GM19467 (cell line): ENCODE measurements around the gene PDE11A.
"Not testable (repeated sequence)": the region's sequence is repeated elsewhere in the genome, so short reads cannot be mapped to it uniquely, and the experiment has no call there.

Source experiments
- ATAC-seq: cut with Tn5 transposase; IDR thresholded peaks from one replicate; pipeline ENCODE4 v1.9.1; 2021; ENCODE audit warnings: mild to moderate bottlenecking, moderate library complexity; ENCODE audit not compliant: unreplicated experiment

Gene PDE11A

GRCh38 chr2:177830881-177831386, 241.6 kb downstream of the PDE11A start:
- ATAC-seq: no peak

GRCh38 chr2:177828557-177828956, 244.0 kb downstream of the PDE11A start:
- no peak for ATAC-seq

DNA sequence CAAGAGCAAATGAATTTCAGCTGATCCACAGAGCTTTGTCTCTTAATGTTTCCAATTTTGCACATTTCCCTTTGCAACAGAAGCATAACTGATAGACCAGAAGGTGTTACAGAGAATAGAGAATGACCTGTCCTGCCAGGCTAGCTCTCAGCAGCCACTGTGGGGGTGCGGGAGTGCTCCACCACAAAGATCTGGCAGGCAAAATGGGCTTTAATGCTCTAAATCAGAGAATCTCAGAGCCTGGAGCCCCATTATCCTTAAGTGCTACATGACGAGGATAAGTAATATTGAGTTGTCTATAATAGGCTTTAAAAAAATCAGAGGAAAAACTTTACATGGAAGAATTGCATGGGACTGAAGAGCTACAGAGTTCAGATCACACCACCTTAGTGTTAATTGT, 245.7 kb downstream of the PDE11A start:
- no peak for ATAC-seq

GRCh38 chr2:177822941-177823340, 249.6 kb downstream of the PDE11A start:
- ATAC-seq: no peak

- ATAC-seq: no peak
Observed at GRCh38 chr2:177818412-177818811, 254.2 kb downstream of the PDE11A start.

DNA sequence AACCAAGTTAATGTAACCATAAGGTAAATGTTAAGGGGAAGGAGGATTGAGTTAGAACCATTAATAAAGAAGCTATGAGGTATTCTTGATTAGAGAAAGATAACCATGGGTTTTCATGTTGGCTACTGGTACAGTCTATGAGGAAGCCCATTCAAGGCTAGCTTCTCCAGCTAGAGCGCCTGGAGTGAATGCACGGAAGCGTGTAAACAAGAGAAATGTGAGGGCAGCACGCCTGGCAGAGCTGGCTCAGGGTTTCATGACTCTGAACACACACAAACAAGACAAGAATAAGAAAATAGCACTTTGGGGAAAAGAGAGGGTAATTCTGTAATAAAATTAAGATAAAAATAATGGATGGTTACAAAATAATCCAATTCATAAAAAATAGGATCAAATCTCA, 255.3 kb downstream of the PDE11A start:
- no peak for ATAC-seq

GRCh38 chr2:177816766-177817165, 255.8 kb downstream of the PDE11A start:
- ATAC-seq: no peak

DNA sequence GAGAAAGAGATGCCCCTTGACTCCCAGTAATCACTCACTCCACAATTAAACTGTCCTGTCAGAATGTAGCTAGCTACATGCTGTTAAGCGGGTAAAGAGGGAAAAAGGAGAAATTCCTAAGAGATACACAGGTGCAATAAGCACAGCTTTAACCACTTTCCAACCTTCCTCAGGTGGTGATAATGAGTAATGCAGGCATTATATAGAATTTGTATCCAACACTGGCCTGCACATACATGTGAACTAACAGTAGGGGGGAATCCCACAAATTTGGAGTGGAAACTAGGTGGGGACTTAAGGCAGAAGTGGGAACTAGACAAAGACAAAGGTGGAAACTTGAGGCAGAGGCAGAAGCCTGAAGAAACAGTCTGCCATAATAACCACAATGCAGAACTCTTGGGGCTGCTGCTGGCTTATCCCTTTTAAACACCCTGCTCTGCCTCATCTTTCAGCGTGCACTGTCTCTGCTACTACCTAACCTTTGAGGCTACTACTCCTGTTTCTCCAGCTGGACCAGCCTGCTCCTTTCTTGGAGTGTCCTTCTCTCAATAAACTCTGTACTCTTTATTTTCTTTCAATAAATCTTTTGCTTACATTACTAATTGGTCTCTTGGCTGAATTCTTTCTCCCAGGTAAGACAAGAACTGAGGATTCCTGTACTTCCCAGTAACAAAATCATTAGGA, 259.7 kb downstream of the PDE11A start:
- no peak for ATAC-seq

DNA sequence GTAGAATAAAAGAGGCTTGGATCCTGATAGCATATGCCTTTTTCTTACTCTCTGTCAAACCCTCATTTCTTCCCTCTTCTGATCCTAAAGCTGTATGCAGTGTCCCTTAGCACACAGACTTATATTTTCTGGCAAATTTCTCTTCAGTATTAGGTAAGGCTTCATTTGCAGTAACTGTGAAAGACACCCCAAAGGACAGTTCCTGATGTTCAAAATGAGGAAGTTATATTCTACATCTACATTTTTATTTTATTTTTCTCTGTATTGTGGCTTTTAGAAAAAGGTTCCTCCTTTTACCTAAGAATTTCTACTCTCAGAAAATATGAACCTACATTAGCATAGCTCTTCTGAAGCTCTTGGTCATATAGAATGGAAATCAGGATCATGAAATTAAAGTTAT, 261.7 kb downstream of the PDE11A start:
- no peak for ATAC-seq

- ATAC-seq: no peak
Observed at GRCh38 chr2:177808984-177809809, 263.4 kb downstream of the PDE11A start.

- no peak for ATAC-seq
Observed at GRCh38 chr2:177806025-177806424, 266.6 kb downstream of the PDE11A start.

DNA sequence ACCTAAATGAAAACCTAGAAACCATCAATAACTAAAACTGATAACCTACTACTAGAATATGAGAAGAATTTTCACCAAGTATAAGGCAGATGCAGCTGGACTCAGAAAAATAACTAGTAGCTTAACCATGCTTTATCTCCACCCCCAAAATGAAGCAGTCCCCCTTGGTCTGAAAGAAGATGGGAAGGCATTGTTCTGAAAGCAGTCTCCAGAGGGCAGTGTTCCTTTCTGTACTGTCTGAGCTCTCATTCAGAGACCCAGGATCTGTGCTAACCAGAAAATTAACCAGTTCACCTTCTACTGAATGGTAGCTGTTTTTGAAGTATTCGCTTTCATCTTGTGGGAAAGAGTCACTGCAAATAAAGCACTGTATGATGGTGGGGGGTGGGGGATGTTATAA, 273.0 kb downstream of the PDE11A start:
- no peak for ATAC-seq

DNA sequence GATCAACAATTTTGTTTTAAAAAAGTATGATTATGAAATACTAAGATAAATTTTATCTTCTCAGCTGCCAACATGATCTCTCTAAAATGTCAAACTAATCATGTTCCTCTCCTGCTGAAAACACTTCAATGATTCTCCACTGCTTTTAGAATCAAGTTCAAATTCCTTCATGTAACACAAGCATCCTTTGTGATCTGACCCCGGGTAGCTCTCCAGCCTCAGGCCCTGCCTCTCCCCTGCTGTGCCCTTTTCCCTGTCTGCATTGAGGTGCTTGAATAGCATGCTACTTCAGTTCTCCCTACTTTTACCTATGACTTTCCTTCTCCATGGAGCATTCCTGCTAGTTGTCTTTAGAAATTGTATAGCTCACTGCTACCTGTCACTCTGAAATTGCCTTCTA, 274.8 kb downstream of the PDE11A start:
- no peak for ATAC-seq

DNA sequence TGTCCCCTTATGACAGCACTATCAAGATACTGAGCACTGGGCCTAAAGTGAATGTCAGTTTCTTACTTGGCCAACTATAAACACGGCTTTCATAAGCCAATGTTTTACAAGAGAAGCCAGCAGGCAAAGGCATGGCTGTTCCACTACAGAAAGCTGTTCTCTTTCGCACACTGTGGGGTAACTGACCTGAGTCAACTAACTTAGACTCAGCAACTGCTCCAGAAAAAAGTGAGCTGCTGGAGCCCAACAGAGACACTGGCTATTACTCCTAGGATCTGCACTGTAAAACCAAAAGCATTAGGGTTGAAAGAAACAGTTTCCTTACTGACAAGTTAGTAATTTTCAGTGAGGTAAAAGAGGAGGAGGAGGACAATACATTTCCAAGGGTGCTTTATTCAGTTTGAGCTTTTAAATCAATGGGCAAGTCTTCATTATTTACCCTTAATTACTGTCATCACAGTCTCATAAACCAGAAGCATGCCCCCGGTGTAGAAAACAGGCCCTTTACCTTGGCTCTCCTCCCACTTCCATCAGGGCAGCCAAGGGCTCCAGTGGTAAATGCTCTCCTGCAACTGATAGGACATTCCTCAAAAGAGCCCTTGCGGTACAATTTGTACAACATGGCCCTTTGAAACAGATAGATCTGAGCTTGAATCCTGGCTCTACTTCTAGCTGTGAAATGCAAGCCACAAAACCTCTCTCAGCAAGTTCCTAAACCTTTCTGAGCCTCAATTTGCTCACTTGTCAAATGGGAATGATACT, 275.7 kb downstream of the PDE11A start:
- ATAC-seq: no peak

- ATAC-seq: no peak
Observed at GRCh38 chr2:177796011-177796410, 276.6 kb downstream of the PDE11A start.

- ATAC-seq: not testable (repeated sequence)
Observed at GRCh38 chr2:177785143-177785542, 287.4 kb downstream of the PDE11A start.

- ATAC-seq: no peak
Observed at GRCh38 chr2:177784745-177785067, 287.9 kb downstream of the PDE11A start.

GRCh38 chr2:177783835-177784744, 288.5 kb downstream of the PDE11A start:
- no peak for ATAC-seq

- no peak for ATAC-seq
Observed at GRCh38 chr2:177783091-177783490, 289.5 kb downstream of the PDE11A start.

DNA sequence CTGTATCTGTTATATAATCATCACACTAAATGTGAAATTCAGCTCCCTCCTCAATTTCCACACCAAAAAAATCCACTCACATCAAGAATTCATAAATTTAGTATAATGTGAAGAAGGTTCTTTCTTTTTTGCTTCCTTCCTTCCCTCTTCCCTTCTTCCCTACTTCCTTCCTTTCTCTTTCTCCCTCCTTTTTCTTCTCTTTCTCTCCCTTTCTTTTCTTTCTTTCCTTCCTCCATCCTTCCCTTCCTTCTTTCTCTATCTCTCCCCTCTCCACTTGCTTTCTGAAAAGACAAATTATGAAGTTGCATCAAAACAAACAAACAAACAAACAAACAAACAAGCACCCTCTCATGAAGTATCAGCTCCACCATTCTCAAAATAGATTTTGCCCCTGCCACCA, 290.0 kb downstream of the PDE11A start:
- no peak for ATAC-seq

DNA sequence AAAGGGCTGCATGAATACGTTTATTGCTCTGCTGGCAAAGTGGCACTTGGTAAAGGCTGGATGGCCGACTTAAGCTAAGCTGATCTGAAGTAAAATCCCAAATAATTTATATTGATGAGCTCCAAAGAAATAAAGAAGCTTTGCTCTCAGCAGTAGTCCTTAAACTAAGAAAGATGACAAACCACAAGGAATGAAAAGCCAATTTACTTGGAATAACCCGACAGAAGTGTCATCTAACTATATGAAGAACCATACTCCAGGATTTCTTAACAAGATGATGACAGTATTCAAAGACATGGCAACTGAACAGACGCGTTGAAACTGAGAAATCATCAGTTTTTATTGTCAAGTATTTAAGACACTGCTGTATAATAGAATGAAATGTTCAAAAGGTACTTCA, 294.1 kb downstream of the PDE11A start:
- no peak for ATAC-seq
